ENCODE data around the gene DPEP3.

DPEP3 gene

DNA sequence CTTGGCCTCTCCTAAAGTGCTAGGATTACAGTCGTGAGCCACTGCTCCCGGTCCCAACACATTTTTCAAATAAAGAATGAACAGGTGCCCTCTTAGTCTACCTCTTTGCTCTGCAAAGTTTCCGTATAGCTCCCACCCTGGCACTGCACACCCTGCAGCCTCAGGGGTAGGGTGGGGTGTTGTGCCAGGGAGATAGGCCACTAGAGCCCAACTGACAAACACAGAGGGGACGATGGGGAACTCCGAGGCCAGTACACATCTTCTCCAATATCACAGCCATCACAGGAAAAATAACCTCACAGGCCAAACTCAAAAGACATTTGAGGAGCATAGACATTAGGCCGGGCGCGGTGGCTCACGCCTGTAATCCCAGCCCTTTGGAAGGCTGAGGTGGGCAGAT, 9.2 kb downstream of the DPEP3 start:
- TF ChIP-seq TCF12 (IDR thresholded peaks at IDR 0.05; ENCODE audit: low read depth): no peak

DNA sequence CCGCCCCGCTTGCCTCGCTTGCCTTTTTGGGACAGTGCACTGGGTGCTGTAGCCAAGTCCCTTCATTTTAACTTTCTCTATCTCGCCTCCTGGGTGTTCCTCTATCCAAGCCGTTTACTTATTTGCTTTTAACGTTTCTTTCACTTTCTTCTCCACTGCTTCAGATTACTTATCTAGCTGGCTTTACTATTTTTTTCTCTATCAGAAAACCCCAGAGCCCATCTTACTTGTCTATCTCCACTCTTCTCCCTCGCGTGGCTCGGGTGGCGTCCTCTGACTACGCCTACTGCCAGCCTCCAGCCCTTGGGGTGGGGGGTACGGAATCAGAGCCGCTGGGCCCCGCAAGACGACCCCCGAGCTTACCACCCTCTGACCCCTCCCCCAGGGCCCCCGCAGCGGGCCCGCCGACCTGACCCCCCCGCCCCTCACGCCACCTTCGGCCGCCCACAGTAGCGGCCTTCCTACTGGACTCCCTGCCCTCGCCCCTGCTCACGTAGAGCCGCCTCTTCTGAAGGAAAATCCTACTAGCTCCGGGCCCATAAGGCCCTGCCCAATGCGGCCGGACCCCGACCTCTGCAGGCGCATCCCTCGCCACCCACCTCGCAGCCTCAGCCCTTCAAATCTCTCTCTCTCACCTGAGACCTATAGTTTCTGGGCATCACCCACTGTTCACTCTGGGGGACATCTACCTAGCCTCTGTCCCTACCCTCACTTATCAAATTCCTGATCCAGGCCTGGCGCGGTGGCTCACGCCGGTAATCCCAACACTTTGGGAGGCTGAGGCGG, 10.9 kb downstream of the DPEP3 start:
- TF ChIP-seq ZBTB7A (IDR thresholded peaks at IDR 0.05; ENCODE audit: low read depth) (no peak), TAF1 (IDR thresholded peaks at IDR 0.05; ENCODE audit: low read depth) (0 out of 2 replicates have a peak, but pooled peaks have one; percentile 3)

- TF ChIP-seq TCF12 (IDR thresholded peaks at IDR 0.05; ENCODE audit: low read depth) (no peak), CREB1 (IDR thresholded peaks at IDR 0.05; ENCODE audit: low read depth) (no peak), YY1 (IDR thresholded peaks at IDR 0.05; ENCODE audit: low read depth) (no peak), FOXM1 (IDR thresholded peaks at IDR 0.05; ENCODE audit: borderline replicate concordance, low read depth) (no peak), TEAD4 (IDR thresholded peaks at IDR 0.05) (peak; percentile 76), TAF1 (IDR thresholded peaks at IDR 0.05; ENCODE audit: low read depth) (peak; percentile 35; the same call in 1 of the 2 replicates), ZBTB7A (IDR thresholded peaks at IDR 0.05; ENCODE audit: low read depth) (peak; percentile 98), EP300 (IDR thresholded peaks at IDR 0.05; ENCODE audit: borderline replicate concordance) (no peak)
- TF ChIP-seq, protein P1, sequence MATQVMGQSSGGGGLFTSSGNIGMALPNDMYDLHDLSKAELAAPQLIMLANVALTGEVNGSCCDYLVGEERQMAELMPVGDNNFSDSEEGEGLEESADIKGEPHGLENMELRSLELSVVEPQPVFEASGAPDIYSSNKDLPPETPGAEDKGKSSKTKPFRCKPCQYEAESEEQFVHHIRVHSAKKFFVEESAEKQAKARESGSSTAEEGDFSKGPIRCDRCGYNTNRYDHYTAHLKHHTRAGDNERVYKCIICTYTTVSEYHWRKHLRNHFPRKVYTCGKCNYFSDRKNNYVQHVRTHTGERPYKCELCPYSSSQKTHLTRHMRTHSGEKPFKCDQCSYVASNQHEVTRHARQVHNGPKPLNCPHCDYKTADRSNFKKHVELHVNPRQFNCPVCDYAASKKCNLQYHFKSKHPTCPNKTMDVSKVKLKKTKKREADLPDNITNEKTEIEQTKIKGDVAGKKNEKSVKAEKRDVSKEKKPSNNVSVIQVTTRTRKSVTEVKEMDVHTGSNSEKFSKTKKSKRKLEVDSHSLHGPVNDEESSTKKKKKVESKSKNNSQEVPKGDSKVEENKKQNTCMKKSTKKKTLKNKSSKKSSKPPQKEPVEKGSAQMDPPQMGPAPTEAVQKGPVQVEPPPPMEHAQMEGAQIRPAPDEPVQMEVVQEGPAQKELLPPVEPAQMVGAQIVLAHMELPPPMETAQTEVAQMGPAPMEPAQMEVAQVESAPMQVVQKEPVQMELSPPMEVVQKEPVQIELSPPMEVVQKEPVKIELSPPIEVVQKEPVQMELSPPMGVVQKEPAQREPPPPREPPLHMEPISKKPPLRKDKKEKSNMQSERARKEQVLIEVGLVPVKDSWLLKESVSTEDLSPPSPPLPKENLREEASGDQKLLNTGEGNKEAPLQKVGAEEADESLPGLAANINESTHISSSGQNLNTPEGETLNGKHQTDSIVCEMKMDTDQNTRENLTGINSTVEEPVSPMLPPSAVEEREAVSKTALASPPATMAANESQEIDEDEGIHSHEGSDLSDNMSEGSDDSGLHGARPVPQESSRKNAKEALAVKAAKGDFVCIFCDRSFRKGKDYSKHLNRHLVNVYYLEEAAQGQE (IDR thresholded peaks at IDR 0.05; ENCODE audit: low read depth): no peak
Observed at GRCh38 chr16:67968400-67969253, 11.7 kb downstream of the DPEP3 start, which contains the start of gene SLC12A4. Gene SLC12A4, minus strand, starts transcription at chr16:67968637. Its CDS starts 84 bp downstream, at chr16:67968553.

GRCh38 chr16:67967958-67968399, 12.3 kb downstream of the DPEP3 start:
- TF ChIP-seq ZBTB7A (IDR thresholded peaks at IDR 0.05; ENCODE audit: low read depth) (no peak), EGR1 (IDR thresholded peaks at IDR 0.05) (no peak), YY1 (IDR thresholded peaks at IDR 0.05; ENCODE audit: low read depth) (no peak), TAF1 (IDR thresholded peaks at IDR 0.05; ENCODE audit: low read depth) (no peak), NFIC (IDR thresholded peaks at IDR 0.05) (no peak), FOXM1 (IDR thresholded peaks at IDR 0.05; ENCODE audit: borderline replicate concordance, low read depth) (no peak), TEAD4 (IDR thresholded peaks at IDR 0.05) (no peak), CEBPB (IDR thresholded peaks at IDR 0.05) (no peak)
- TF ChIP-seq, protein P1 (IDR thresholded peaks at IDR 0.05; ENCODE audit: low read depth): no peak
- TF ChIP-seq, protein P2, sequence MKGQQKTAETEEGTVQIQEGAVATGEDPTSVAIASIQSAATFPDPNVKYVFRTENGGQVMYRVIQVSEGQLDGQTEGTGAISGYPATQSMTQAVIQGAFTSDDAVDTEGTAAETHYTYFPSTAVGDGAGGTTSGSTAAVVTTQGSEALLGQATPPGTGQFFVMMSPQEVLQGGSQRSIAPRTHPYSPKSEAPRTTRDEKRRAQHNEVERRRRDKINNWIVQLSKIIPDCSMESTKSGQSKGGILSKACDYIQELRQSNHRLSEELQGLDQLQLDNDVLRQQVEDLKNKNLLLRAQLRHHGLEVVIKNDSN (IDR thresholded peaks at IDR 0.05): no peak

- no peak for TF ChIP-seq FOXM1 (IDR thresholded peaks at IDR 0.05; ENCODE audit: borderline replicate concordance, low read depth)
Observed at GRCh38 chr16:67967183-67967957, 12.9 kb downstream of the DPEP3 start.

DNA sequence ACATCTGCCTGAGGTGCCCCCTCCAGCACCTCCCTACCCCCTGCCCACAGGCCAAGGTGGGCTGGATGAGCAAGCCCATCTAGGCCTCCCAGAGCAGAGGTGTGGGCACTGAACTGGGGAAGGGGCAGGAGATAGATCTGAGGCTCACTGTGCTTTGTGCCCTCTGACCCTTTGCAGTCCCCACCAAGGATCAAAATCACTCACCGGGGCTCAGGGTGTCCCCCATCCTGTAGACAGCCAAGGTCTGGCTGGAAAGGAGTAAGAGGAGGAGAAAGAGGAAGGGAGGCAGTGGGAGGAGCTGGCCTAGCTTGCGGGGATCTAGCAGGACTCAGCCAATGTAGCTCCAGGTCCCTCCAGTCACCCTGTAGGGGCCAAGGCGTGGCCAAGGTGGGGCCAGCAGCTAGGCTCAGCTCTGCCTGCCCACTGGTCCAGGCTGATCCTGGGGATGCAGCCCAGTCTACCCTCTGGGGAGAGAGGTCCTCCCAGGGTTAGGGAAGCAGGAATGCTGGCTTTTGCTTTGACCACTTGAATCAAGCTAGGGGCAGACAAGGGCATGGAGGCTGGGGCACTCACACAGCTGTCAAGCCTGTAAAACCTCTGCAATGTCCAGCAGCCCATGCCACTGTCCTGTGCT, 13.6 kb downstream of the DPEP3 start:
- no peak for TF ChIP-seq RAD21 (IDR thresholded peaks at IDR 0.05; ENCODE audit: low read depth)
- TF ChIP-seq FOXM1 (IDR thresholded peaks at IDR 0.05; ENCODE audit: borderline replicate concordance, low read depth): no peak
- TF ChIP-seq TCF12 (IDR thresholded peaks at IDR 0.05; ENCODE audit: low read depth): no peak
- TF ChIP-seq CREB1 (IDR thresholded peaks at IDR 0.05; ENCODE audit: low read depth): no peak

Data from Ishikawa (cell line).